H1 (cell line): ENCODE data around the gene FBH1.

Source experiments
- BACH1 ChIP-seq: IDR thresholded peaks from 2 replicates; pipeline ENCODE4 v1.6.1; 2012; ENCODE audit warnings: low read length, improper control_type of control experiment
- BCL11A ChIP-seq, 2 experiments: IDR thresholded peaks; one replicate each; pipeline ENCODE4 v1.6.1; 2011; ENCODE audit warnings: low read depth in 2 of 2, low read length in 2 of 2, mild to moderate bottlenecking in 2 of 2
- CBX5 ChIP-seq: fragments of 300-800, 300-1000 bp; sonication (generic); IDR thresholded peaks from 2 replicates; pipeline ENCODE4 v1.7.1; 2016; ENCODE audit warnings: antibody characterized with exemption, low read length, low read depth
- CHD1 ChIP-seq: IDR thresholded peaks from 2 replicates; pipeline ENCODE4 v1.6.1; 2012; ENCODE audit warnings: low read depth, low read length, improper control_type of control experiment
- CTCF ChIP-seq, 3 experiments: IDR thresholded peaks; 1 replicate in 2 of 3; 2 replicates in 1 of 3; pipeline versions ENCODE4 v1.5.1 to v1.6.1; 2011; ENCODE audit warnings: low read length in 3 of 3, mild to moderate bottlenecking in 3 of 3, inconsistent platforms in 2 of 3, low read depth in 1 of 3, moderate library complexity in 1 of 3; ENCODE audit not compliant: insufficient read depth in 1 of 3; ENCODE audit errors: control extremely low read depth in 1 of 3
- EP300 ChIP-seq, 2 experiments: IDR thresholded peaks; 1 replicate in 1 of 2; 2 replicates in 1 of 2; pipeline ENCODE4 v1.6.1; 2011 to 2012; ENCODE audit warnings: low read depth in 2 of 2, low read length in 2 of 2, mild to moderate bottlenecking in 2 of 2, borderline replicate concordance in 1 of 2, inconsistent platforms in 1 of 2, moderate library complexity in 1 of 2
- EZH2 ChIP-seq: fragments of 200-600 bp; sonication (generic); IDR thresholded peaks from 2 replicates; pipeline ENCODE4 v1.7.1; 2012; ENCODE audit warnings: low read depth, mild to moderate bottlenecking, moderate library complexity, low read length, inconsistent platforms; ENCODE audit not compliant: severe bottlenecking
- JUN ChIP-seq: IDR thresholded peaks from 2 replicates; pipeline ENCODE4 v1.6.1; 2011; ENCODE audit warnings: low read depth, mild to moderate bottlenecking, improper control_type of control experiment, low read length
- POLR2A ChIP-seq, 2 experiments: IDR thresholded peaks; 1 replicate in 1 of 2; 2 replicates in 1 of 2; pipeline ENCODE4 v1.6.1; 2011; ENCODE audit warnings: low read depth in 2 of 2, low read length in 2 of 2, mild to moderate bottlenecking in 2 of 2; ENCODE audit errors: control extremely low read depth in 1 of 2
- POLR2AphosphoS5 ChIP-seq: IDR thresholded peaks from 2 replicates; pipeline ENCODE4 v1.6.1; 2011; ENCODE audit warnings: low read depth, low read length
- SIN3A ChIP-seq, 2 experiments: IDR thresholded peaks in 1 of 2; conservative IDR thresholded peaks in 1 of 2; 2 replicates each; pipeline ENCODE4 v1.6.1; 2011 to 2012; ENCODE audit warnings: low read length in 2 of 2, improper control_type of control experiment in 1 of 2, low read depth in 1 of 2, mild to moderate bottlenecking in 1 of 2
- YY1 ChIP-seq: IDR thresholded peaks from 2 replicates; pipeline ENCODE4 v1.6.1; 2011; ENCODE audit warnings: low read depth, mild to moderate bottlenecking, low read length
- ZNF274 ChIP-seq: IDR thresholded peaks from 2 replicates; pipeline ENCODE4 v1.7.0; 2012; ENCODE audit warnings: low read length, borderline replicate concordance; ENCODE audit errors: extremely low read depth

DNA sequence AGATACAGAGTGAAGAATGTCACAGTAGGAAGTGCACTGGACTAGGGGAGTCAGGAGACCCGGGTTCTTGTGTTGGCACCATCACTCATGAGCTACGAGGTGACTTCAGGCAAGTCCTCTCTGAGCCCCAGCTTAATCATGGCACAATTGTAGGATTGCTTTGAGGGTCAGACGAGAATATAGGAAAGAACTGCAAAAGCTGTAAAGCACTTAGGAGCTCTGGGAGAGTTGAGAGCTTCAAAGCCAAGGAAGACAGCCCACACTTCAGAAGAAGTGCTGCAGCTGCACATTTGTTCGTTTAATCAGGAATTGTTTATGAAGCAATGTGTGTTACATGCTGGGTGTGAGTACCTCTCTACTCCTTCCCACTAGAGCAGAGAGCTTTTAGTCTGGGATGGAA is 4.4 kb downstream of the FBH1 start:
- no peak for TF ChIP-seq CHD1
- TF ChIP-seq EZH2 = no peak
- TF ChIP-seq BCL11A (IDR thresholded peaks at IDR 0.05; ENCODE audit: low read depth in 2 of 2, low read length in 2 of 2) = no peak
- no peak for TF ChIP-seq ZNF274
- no peak for TF ChIP-seq CTCF (IDR thresholded peaks at IDR 0.05; ENCODE audit: control extremely low read depth in 1 of 3, insufficient read depth in 1 of 3, low read depth in 1 of 3, low read length in 3 of 3)
- no peak for TF ChIP-seq POLR2AphosphoS5
- TF ChIP-seq POLR2A (IDR thresholded peaks at IDR 0.05; ENCODE audit: control extremely low read depth in 1 of 2, low read depth in 2 of 2, low read length in 2 of 2) = no peak
- no peak for TF ChIP-seq EP300 (IDR thresholded peaks at IDR 0.05; ENCODE audit: borderline replicate concordance in 1 of 2, low read depth in 2 of 2, low read length in 2 of 2)
- TF ChIP-seq SIN3A (conservative IDR thresholded peaks at IDR 0.05 in 1 of 2, IDR thresholded peaks at IDR 0.05 in 1 of 2; ENCODE audit: low read depth in 1 of 2, low read length in 2 of 2) = no peak
- no peak for TF ChIP-seq JUN
- no peak for TF ChIP-seq BACH1
- no peak for TF ChIP-seq CBX5
- TF ChIP-seq YY1 = no peak
